GM12872 (cell line): ENCODE data around the gene ATF6.

ENCODE experiments used
- CTCF ChIP-seq: IDR thresholded peaks from 3 replicates; pipeline ENCODE4 v1.5.1; 2011; ENCODE audit warnings: low read depth, mild to moderate bottlenecking, low read length, moderate library complexity; ENCODE audit not compliant: insufficient read depth

Gene ATF6

GRCh38 chr1:161816201-161816600, 50.1 kb downstream of the ATF6 start:
- no peak for TF ChIP-seq CTCF

DNA sequence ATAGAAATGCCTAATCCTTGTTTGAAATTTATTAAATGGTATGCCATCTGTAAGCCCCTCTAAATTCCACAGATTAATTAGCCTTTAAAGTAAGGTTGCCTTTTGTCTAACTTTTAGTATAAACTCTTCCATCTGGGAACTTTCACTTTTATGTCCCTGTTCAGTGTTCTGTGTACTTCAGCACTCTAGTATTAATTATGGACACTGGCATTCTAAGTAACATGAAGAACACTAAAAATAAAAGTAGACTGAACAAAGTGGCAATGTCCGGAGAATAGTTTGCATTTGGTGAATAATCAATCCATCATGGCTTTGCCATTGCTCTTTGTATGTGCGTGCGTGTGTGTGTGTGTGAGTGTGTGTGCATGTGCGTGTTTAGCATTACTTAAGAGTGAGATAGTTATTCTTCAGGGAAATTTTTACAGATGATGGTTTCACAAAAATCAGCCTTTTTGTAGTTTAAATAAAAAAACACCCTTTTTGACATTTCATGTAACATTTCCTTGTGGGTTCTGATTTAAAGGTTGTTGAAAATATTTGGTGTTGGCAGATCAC, 51.1 kb downstream of the ATF6 start:
- no peak for TF ChIP-seq CTCF

DNA sequence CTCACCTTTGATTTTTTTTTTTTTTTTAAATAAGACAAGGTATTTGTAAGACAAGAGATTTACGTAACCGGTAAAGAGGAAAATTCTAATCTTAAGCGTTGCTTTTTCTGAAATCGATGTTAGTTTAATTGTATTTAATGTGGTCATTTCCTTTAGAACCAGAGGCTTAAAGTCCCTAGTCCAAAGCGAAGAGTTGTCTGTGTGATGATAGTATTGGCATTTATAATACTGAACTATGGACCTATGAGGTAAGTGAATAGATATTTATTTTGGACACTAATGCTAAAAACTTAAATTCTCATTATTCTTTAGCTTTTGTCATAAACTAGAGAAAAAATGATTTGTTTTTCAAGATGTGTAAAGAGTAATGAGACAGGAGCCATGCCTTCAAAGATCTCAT, 54.8 kb downstream of the ATF6 start:
- TF ChIP-seq CTCF: no peak

- TF ChIP-seq CTCF: no peak
These were observed 58.5 kb downstream of the ATF6 start for GRCh38 chr1:161824618-161825017.

- no peak for TF ChIP-seq CTCF
These were observed 59.7 kb downstream of the ATF6 start for GRCh38 chr1:161825831-161826230.

- no peak for TF ChIP-seq CTCF
These were observed 60.4 kb downstream of the ATF6 start for GRCh38 chr1:161826478-161826877.

DNA sequence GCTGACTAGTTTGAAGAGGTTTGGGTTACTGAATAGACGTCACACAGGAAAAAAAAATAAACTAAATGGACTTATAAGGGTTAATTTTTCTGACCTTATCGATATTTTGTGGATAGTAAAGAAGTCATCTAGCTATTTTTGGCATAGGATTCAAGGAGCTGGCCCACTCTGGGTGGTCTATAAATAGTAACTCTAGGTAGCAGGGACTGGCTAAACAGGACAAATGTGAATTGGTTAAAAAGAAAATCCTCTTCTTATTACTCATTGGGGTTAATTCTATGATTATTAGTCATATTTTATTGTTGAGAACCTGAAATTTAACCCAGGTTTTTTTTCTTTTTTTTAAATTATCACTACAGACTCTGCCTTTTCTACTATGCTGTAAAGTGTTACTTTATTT, 61.7 kb downstream of the ATF6 start:
- no peak for TF ChIP-seq CTCF
